Activated T-cell treated with anti-CD3 and anti-CD28 coated beads for 48 hours (primary cell): ENCODE results near the gene SAP30BP.

ENCODE experiments used
- DNase-seq: peaks from one replicate; pipeline ENCODE4 v3.0.0-alpha.2; 2020; ENCODE audit warnings: low read depth

The SAP30BP gene

GRCh38 chr17:75647061-75647460 lies 20.1 kb upstream of the SAP30BP start:
- DNase-seq, result no peak

GRCh38 chr17:75647921-75648320 lies 19.2 kb upstream of the SAP30BP start:
- no peak for DNase-seq

GRCh38 chr17:75649687-75650086 lies 17.5 kb upstream of the SAP30BP start:
- DNase-seq, result no peak

GRCh38 chr17:75650874-75651273 lies 16.3 kb upstream of the SAP30BP start:
- DNase-seq, result no peak

GRCh38 chr17:75652341-75652740 lies 14.8 kb upstream of the SAP30BP start:
- no peak for DNase-seq

GRCh38 chr17:75652934-75653549 lies 14.1 kb upstream of the SAP30BP start:
- DNase-seq, result no peak

- DNase-seq, result no peak
Measured at GRCh38 chr17:75654176-75654575, 13.0 kb upstream of the SAP30BP start.

GRCh38 chr17:75658237-75658636 lies 8.9 kb upstream of the SAP30BP start:
- no peak for DNase-seq

- no peak for DNase-seq
Measured at GRCh38 chr17:75661531-75661930, 5.6 kb upstream of the SAP30BP start.

GRCh38 chr17:75662511-75662910 lies 4.6 kb upstream of the SAP30BP start:
- no peak for DNase-seq

- no peak for DNase-seq
Measured at GRCh38 chr17:75664099-75664549, 3.0 kb upstream of the SAP30BP start.

- no peak for DNase-seq
Measured at GRCh38 chr17:75665981-75666380, 1.2 kb upstream of the SAP30BP start.

GRCh38 chr17:75667825-75668224 lies 687 bp downstream of the SAP30BP start:
- no peak for DNase-seq

GRCh38 chr17:75668489-75668888 lies 1.4 kb downstream of the SAP30BP start:
- no peak for DNase-seq

- no peak for DNase-seq
Measured at GRCh38 chr17:75670868-75671267, 3.7 kb downstream of the SAP30BP start.

- DNase-seq, result no peak
Measured at GRCh38 chr17:75672011-75672410, 4.9 kb downstream of the SAP30BP start.

GRCh38 chr17:75673487-75673886 lies 6.3 kb downstream of the SAP30BP start:
- DNase-seq, result no peak

- DNase-seq, result no peak
Measured at GRCh38 chr17:75676461-75676860, 9.3 kb downstream of the SAP30BP start.

GRCh38 chr17:75679706-75680211 lies 12.6 kb downstream of the SAP30BP start:
- no peak for DNase-seq

- no peak for DNase-seq
Measured at GRCh38 chr17:75680431-75680830, 13.3 kb downstream of the SAP30BP start.

- DNase-seq, result no peak
Measured at GRCh38 chr17:75681289-75681688, 14.2 kb downstream of the SAP30BP start.

GRCh38 chr17:75683583-75683982 lies 16.4 kb downstream of the SAP30BP start:
- no peak for DNase-seq

- DNase-seq, result no peak
Measured at GRCh38 chr17:75684249-75684648, 17.1 kb downstream of the SAP30BP start.

- no peak for DNase-seq
Measured at GRCh38 chr17:75684924-75685323, 17.8 kb downstream of the SAP30BP start.
